Fibroblast of skin of left biceps (primary cell): ENCODE results near the gene CRYAA.

ENCODE experiments used
- DNase-seq, 2 experiments: peaks; one replicate each; pipeline ENCODE4 v3.0.0-alpha.2; 2013; ENCODE audit warnings: low read depth in 2 of 2

CRYAA gene

GRCh38 chr21:43203591-43203990 lies 34.8 kb downstream of the CRYAA start:
- DNase-seq = no peak

DNA sequence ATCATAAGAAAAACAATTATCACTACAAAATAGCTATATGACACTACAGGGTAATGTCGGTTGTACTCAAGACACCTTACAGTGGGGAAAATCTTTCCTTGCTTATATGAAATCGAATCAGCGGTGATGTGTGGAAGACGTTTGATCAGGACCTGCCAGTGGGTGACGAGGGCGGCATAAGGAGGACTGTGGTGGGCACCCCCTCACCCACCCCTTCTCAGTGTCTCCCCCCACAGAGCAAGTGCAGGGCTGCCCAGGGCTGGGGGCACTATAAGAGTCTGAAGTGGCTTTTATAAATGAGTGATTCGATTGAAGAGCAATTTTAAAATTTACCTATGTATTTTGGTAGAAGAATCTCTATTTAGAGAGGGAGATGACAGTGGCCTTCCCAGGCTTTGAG lies 35.8 kb downstream of the CRYAA start:
- DNase-seq = no peak

DNA sequence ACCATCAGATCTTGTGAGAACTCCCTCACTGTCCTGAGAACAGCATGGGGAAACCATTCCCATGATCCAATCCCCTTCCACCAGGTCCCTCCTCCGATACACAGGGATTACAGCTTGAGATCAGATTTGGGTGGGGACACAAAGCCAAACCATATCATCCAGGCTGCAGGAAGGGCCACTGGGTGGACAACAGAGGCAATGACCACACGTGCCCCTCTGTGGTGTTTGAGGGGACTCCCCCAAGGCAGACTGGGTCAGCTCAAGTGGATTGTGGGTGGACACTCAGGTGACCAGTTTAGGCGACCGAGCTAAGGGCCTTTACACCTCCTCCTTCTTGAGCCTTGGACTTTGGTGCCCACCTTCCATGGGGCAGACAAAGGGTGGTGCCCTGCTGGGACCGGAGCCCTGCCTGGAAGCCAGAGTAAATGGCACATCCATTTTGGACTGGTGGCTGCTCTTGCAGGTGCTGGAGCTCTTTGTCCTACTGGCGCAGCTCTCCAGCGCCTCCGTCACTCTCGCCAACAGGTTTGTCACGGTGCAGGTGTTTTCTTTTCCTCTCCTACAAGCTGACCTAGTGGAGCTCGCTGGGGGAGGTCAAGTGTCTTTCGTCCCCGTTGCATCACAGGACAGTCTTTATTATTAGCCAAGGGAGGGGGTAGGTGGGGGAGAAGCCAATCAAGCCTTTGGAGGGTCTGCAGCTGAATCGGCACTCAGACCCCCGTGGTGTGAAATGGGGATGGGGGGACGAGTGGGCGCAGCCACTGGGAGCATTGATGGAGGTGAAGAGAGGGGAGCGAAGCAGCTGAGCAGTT lies 37.6 kb downstream of the CRYAA start:
- DNase-seq = no peak

- no peak for DNase-seq
Measured at GRCh38 chr21:43207043-43207315, 38.2 kb downstream of the CRYAA start.

- no peak for DNase-seq
Measured at GRCh38 chr21:43207868-43208267, 39.1 kb downstream of the CRYAA start.

DNA sequence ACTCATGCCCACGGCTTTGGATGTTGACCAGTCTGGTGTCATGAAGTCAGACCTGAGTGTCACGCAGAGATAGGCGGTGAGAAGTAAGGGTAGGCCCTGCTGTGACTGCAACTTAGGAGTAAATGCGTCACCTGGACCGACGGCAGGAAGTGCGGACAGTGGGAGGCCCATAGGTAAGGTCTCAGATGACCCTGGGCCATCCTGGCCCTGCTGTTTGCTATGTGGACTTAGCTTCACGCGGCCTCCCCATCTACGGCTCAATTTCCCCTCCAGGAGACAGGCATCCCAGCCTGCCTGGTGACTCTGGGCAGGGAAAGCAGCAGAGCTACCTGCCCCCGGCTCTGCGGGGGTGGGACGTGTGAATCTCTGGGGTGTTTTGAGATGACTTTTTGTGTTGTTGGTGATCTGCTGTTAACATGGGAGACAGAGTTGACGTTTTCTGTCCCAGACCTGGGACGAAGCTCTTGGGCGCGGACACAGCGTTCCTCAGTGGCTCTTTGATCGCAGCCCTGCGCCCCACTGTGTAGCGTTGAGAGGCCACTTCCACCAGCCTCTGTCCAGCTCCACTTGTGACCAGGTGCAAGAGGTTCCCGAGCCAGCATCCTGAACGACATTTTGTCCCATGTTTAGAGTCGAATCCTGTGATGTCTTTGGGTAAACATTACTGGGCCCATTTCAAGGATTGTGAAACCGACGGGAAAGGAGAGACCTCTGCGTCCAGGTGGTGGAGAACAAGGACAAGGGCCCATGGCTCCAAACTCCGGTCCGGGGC lies 39.9 kb downstream of the CRYAA start:
- DNase-seq = no peak

GRCh38 chr21:43209575-43210453 lies 41.0 kb downstream of the CRYAA start:
- DNase-seq = no peak

GRCh38 chr21:43210454-43211071 lies 41.8 kb downstream of the CRYAA start:
- no peak for DNase-seq

DNA sequence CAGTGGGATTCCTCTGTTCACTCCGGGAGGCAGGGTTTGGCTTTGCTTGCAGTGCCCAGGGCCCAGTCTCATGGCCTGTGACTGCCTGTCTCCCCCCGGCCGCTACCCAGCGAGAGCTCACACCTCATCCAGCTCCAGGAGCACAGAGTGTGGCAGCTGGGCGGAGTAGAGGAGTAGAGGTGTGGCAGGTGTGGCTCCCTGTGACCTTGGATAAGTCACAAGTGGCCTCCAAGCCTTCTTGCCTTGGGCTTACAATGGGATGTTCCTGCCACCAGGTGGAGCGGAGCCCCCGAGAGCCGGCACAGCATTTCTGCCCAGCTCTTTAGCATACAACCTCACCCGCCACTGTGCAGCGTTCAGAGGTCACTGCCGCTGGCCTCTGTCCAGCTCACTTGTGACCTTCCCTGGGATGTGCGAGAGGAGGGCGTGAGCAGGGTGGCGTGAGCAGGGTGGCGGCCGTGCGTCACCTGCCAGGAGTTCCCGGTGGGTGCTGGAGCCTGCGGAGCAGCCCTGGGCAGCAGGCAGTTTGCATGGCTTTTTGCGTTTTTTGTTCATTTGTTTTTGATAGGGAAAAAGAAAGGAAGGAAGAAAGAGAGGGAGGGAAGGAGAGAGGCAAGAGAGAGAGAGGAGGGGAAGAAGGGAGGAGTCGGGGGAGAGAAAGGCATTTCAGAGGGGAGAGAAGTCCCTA lies 42.4 kb downstream of the CRYAA start:
- no peak for DNase-seq

GRCh38 chr21:43211760-43212115 lies 42.9 kb downstream of the CRYAA start:
- DNase-seq = no peak
